ENCODE data around the gene IGSF23.
"Not testable (repeated sequence)": the region's sequence is repeated elsewhere in the genome, so short reads cannot be mapped to it uniquely, and the experiment has no call there.

Gene IGSF23

DNA sequence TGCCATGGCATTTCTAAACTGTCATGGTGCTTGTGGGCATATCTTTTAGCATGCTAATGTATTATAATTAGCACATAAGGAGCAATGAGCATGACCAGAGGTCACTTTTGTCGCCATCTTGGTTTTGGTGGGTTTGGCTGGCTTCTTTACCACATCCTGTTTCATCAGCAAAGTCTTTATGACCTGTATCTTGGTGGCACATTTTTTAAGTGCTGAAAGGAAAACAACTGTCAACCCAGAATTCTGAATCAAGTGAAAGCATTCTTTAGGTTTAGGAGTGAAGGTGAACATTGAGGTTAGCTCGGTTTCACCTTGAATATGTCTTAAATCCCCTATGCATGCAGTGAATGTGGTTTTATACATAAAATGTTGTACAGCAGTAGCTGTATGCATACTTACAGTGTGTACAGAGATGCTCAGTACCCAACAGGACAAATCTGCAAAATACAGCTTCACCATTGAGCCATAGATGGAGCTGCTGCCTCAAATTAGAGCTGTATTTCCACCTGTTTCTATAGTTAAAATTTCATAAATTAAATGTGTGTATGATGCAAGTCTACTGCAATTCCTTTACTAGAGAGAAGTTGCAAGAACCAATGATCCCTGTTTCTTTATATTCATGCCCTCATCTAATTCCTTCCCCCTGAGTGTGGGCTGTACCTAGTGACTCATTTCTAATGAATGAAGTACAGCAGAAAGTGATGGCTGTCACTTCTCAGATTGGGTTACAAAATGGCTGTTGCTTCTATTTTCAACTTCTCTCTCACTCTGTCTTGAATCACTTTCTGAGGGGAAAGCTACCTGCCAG, 25.2 kb upstream of the IGSF23 start:
- DNase-seq (ENCODE audit: low read depth, low spot score) = peak; percentile 84

DNA sequence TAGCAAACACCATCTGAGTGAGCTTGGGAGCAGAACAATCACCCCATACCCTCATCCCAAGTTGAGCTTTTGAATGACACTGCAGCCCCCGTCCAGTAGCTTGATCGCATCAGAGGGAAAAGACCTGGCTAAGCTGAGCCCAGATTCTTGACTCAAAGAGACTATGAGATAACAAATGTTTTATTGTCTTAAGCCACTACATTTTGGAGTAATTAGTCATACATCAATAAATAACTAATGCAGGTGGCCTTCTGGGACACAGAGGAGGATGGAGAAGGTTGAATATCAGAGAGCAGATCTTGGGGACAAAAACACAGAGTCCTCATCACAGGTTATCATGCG, 24.6 kb upstream of the IGSF23 start:
- DNase-seq (ENCODE audit: low read depth, low spot score) = no peak

DNA sequence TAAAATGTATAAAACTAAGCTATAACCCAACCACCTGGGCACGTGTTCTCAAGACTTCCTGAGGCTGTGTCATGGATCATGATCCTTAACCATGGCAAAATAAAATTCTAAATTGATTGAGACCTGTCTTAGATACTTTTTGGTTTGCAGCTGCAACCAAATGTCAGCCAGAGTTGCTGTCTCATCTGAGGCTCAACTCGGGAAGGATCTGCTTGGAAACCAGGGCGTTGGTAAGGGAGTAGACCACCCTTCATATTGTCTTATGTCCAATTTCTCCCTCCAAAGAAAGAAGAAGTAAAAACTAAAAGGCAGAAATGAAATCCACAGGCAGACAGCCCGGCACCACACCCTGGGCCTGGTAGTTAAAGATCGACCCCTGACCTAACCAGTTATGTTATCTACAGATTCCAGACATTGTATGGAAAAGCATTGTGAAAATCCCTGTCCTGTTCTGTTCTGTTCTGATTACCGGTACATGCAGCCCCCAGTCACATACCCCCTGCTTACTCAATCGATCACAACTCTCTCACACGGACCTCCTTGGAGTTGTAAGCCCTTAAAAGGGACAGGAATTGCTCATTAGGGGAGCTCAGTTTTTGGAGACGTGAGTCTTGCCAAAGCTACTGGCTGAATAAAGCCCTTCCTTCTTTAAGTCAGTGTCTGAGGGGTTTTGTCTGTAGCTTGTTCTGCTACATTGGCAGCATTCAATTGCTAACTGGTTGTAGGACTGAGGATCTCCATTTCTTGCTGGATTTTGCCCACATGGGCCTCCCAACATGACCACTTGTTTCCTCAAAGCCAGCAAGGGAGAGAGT, 22.9 kb upstream of the IGSF23 start:
- no peak for DNase-seq (ENCODE audit: low read depth, low spot score)

DNA sequence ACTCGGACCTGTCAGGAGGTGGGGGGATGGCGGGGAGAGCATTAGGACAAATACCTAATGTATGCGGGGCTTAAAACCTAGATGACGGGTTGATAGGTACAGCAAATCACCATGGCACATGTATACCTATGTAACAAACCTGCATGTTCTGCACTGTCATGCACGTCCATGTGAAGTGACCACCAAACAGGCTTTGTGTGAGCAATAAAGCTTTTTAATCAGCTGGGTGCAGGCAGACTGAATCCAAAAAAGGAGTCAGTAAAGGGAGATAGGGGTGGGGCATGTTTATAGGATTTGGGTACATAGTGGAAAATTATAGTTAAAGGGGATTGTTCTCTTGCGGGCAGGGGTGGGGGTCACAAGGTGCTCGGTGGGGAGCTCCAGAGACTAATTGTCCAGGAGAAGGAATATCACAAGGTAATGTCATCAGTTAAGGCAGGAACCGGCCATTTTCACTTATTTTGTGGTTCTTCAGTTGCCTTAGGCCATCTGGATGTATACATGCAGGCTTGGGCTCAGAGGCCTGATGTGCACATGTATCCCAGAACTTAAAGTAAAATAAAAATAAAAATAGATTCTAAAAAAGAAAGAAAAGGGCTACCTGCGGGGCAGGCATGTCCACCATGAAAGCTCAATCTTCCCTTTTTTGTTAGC, 21.9 kb upstream of the IGSF23 start:
- DNase-seq (ENCODE audit: low read depth, low spot score) = not testable (repeated sequence)

DNA sequence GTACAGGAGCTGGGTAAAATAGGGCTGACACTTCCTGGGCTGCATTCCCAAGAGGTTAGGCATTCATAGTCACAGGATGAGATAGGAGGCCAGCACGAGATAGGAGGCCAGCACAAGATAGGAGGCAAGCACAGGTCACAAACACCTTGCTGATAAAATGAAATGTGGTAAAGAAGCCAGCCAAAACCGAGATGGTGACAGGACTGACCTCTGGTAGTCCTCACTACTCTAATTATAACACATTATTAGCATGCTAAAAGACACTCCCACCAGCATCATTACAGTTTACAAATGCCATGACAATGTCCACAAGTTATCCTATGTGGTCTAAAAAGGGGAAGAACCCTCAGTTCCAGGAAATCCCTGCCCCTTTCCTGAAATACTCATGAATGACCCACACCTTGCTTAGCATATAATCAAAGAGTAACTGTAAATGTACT, 20.9 kb upstream of the IGSF23 start:
- DNase-seq (ENCODE audit: low read depth, low spot score) = no peak

DNA sequence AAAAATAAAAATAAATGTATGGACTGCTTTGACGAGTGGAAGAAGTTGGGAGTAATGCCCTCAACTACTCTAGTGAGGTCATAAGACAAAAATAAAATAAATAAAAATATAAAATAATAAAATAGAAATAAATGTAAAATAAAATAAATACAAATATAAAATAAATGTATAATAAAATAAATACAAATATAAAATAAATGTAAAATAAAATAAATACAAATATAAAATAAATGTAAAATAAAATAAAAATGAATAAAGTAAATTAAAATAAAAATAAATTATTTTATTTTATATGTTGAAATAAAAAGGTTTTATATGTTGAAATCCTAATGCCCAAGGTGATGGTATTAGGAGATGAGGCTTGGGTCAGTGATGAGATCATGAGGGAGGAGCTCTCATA, 20.1 kb upstream of the IGSF23 start:
- no peak for DNase-seq (ENCODE audit: low read depth, low spot score)

DNA sequence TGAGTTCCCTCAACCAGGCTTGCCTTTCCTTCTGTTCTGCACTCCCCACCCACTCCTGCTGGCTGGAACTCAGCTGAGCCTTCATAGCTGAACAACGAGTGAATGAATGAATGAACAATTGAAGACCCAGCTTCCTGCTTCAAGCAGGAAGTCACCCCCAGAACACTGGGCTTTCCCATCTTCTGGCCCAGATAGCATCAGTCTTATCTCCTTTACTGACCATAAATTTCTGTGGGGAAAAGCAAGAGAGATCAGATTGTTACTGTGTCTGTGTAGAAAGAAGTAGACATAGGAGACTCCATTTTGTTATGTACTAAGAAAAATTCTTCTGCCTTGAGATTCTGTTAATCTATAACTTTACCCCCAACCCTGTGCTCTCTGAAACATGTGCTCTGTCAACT, 19.5 kb upstream of the IGSF23 start:
- DNase-seq (ENCODE audit: low read depth, low spot score) = not testable (repeated sequence)

DNA sequence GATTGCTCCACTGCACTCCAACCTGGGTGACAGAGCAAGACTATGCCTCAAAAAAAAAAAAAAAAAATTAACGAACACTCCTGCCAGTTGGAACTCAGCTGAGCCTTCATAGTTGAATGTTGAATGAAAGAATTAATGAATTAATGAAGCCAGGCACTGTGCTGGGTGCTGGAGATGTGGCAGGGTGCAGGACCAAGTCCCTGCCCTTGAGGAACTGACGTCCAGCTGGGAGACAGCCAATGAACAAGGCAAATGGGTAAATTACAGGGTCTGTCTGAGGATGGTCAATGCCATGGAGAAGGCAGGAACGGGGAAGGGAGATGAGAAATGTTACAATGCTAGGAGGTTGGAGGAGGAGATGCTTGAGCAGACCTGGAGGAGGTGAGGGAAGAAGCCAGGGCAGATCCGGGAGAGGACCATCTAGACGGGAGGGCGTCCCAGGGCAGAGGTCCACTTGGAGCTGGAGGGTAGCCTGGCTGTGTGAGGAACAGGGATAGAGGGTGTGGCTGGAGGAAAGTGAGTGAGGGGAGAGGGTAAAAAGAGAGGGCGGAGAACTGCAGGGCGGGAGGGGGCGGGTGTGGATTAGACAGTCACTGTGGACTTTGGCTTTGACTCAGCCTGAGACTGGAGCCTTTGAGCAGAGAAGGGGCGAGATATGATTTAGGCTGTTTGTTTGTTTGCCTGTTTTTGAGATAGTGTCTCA, 16.8 kb upstream of the IGSF23 start:
- no peak for DNase-seq (ENCODE audit: low read depth, low spot score)

DNA sequence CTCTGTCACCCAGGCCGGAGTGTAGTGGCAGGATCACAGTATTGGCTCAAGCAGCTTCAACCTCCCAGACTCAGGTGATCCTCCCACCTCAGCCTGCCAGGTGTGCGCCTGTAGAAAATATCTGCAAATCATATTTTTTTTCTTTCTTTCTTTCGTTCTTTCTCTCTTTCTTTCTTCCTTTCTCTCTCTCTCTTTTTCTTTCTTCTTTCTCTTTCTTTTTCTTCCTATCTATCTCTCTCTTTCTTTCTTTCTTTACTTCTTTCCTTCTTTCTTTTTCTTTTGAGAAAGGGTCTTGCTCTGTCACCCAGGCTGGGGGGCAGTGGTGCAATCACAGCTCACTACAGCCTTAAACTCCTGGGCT, 16.3 kb upstream of the IGSF23 start:
- DNase-seq (ENCODE audit: low read depth, low spot score) = no peak

DNA sequence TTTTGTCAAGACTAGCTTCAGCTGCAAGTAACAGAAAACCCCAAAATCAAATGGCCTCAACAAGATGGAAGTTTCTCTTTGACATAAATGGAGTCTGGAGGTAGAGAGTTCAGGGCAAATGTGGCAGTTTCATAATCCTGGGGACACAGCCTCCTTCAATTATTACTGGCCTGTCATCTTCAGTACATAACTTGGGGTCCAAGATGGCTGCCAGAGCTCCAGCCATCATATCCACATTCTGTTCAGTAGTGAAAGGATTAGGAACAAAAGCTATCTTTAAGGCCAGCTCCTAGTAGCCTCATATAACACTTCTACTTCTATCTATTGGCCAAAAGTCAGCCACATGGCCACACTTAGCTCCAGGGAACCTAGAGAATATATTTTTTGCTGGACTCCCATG, 15.0 kb upstream of the IGSF23 start:
- no peak for DNase-seq (ENCODE audit: low read depth, low spot score)

DNA sequence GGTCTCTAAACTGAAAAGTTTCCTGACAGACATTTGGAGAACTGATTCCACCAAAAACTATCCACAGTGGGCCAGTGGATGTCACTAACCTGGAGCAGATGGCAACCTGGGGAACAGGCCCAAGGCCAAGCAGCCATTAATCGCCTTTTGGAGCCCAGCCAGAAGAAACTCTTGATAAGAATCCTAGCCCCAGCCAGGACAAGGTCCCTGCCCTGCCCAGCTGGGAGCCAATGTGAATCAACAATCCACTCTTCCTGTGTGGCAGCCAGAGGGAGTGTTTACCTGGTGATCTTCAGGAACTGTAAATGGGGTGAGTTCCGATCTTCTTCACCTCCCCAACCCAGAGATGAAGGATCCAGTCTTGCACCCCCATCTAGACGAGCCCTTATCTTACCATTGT, 14.5 kb upstream of the IGSF23 start:
- no peak for DNase-seq (ENCODE audit: low read depth, low spot score)

DNA sequence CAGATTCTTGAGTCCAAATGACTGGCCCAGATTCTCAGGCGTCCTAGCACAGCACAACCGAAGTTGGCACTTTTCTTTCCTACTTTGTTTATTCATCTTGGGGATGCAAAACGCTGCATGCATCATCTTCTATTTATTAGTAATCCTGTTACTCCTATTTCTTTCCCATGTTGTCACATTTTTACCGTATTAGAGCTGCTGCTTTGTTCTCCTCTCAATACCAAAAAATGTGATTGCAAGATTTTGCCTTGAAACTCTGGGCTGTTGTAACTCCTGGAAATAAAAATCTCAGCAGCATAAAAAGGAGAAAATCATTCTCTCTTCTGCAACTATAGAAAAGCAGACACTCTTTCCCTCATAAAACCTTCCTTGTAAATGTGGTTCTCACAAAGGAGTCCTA, 12.9 kb upstream of the IGSF23 start:
- DNase-seq (ENCODE audit: low read depth, low spot score) = no peak

DNA sequence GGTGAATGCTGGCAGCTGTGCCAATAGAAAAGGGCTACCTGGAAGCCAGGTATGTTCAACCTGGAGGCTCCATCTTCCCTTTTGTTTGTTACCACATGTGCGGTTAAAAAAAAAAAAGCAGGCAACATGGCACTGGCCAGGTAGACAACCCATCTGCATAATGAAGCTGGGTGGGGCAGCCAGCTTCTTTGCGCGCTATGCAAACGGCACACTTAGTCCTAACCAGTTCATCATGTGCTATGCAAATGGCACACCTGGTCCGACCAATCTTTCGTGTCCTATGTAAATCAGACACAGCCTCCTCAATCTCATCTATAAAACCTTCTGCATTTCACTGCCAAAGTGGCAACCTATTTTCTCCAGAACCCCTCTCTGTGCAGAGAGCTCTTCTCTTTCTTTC, 11.3 kb upstream of the IGSF23 start:
- DNase-seq (ENCODE audit: low read depth, low spot score) = no peak

DNA sequence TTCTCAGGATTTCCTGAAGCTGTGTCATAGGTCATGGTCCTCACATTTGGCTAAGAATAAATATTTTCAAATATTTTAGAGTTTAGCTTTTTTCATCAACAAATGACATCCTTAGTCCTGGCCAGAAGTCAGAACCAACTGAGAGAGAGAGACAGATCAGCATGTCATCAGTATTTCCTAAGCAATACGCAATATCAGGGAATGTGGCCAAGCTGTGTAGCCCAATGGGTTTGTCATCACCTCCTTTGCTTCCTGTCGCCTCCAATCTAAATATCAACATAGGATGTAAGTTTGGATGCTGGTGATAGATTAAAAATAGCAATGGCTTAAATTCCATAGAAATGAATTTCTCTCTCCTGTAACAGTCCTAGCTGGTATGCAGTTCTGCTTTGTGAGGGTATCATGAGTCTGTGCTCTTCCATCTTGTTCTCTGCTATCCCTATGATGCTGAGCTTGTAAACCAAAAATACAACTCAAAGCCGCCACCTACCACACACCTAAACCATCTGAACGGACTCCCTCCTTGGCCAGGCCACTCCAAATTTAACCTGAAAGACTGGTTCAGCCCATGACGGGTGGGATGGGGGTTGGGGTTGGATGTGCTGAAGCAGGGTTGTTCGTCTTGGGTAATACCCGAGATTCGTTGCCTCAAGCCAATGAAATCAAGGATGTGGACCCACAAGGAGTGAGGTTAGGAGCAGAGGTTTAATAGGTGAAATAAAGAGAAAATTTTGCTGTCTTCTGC, 10.0 kb upstream of the IGSF23 start:
- DNase-seq (ENCODE audit: low read depth, low spot score) = peak; percentile 49

DNA sequence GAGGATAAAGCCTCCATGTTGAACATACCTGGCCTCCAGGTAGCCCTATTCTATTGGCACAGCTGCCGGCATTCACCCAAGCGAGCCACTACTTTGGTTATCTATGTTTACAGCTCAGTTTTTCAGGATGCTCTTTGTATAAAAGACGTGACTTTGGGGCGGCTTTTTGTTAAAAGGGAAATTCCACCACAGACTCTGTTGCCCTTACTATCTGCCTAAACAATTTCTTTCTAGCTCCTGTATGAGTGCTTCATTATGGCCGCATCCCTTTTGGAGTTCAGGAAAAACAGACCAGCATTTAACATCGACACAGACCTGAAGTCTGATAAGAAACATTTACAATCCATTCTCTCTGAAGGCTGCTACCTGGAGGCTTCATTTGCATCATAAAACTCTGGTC, 9.1 kb upstream of the IGSF23 start:
- no peak for DNase-seq (ENCODE audit: low read depth, low spot score)

DNA sequence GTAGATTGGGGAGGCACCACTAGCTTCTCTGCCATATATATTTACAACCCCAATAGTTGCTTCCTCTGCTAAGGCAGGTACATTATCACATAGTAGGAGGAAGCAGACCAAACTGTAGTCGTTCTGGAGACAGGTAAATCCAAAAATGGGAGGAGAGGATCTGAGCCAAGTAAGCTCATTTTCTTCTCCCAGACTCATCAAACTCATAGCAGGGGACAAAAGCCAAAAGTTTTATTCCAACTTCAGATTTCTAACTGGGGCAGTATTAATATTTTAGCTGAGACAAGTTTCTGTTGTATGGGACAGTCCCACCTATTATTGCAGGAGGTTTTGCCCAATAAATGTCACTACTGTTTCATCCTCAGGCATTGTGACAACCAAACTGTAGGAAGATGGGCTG, 7.8 kb upstream of the IGSF23 start:
- DNase-seq (ENCODE audit: low read depth, low spot score) = no peak

DNA sequence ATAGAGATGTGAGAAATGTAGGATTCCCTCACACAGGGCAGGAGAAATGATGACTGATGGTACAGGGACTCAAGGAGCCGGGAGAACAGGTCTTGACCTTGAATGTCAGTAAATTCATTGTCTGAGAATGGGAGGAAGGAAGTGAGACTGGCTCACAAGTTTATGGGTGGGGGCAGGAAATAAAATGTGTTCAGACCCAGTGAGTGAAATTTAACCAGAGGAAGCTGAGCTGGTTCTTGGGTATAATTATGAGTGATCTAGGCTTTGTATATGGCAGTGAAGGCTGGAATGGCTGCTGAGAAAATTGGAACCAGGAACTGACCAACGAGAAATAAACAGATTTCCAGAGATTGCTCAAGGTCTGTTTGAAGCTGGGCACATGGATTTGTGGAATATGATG, 6.3 kb upstream of the IGSF23 start:
- no peak for DNase-seq (ENCODE audit: low read depth, low spot score)

DNA sequence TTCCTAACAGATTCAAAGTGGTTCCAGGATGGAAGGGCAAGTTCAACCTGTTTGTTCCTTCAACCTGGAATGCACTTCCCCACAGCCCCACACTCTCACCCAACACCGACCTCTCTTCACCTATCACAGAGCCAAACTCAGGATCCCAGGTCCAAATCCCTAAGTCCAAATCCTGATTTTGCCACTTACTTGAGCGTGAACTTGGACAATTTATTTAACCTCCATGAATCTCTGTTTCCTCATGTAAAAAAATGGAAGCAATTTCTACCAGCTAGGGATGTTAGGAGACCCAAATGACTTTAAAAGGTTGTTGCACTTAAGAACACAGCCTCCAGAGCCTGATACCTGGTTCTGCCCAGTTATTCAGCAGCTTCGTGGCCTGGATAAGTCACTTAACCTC, 5.4 kb upstream of the IGSF23 start:
- no peak for DNase-seq (ENCODE audit: low read depth, low spot score)

DNA sequence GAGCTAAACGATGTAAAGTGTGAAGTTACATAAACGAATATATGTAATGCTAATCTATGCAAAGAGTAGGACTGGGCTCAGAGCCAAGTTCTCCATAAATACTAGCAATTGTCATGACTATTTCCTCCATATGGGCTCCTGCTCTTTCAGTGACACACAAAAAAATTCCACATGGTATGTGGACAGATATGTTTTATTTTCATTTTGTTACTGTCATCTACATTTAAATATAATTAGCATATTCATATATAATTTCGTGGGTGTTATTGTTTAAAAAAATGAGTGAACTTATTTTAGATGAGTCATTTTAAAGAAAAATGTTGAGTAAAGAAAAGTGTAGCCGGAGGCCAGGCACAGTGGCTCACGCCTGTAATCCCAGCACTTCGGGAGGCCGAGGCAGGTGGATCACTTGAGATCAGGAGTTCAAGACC, 5.0 kb upstream of the IGSF23 start:
- no peak for DNase-seq (ENCODE audit: low read depth, low spot score)

DNA sequence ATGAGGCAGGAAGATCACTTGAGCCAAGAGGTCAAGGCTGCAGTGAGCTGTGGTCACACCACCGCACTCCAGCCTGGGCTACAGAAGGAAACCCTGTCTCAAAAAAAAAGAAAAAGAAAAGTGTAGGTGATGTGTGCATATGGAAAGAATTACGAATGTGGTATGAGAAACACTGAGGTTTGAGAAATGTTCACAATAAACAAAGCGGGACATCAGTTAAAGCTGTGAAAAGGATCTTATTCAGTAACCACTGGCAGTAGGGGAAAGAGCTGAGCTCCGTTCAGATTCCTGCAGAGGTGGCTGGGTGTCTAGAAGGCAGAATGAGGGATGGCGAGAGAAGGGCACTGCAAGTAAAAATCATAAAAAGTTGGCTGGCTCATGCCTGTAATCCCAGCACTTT, 4.1 kb upstream of the IGSF23 start:
- no peak for DNase-seq (ENCODE audit: low read depth, low spot score)

DNA sequence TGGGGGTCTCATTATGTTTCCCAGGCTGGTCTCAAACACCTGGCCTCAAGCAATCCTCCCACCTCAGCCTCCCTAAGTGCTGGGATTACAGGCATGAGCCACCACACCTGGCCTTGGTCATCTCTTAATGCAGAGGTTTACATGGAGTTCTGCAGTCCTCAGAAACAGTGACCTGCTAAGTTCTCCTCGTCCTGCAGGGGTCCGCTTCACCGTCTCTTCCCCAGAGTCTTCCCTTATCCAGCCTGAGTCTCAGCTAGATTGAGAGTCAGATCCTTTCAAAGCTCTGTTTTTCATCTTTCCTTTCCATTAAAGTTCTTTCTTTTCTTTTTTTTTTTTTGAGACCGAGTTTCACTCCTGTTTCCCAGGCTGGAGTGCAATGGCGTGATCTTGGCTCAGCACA, 2.9 kb upstream of the IGSF23 start:
- DNase-seq (ENCODE audit: low read depth, low spot score) = not testable (repeated sequence)
